ENCODE data around the gene TAF1A. TPM values are rescaled to one million over a fixed set of nuclear protein-coding genes. Genes with fewer than 3 reads are reported as not detected.

Gene TAF1A
- total RNA-seq, 1 donor from 2014 or later = 32.8 TPM

- H3K27ac Mint-ChIP-seq = no peak overlapping the region
- Histone ChIP-seq H3K27ac (no peak overlapping the region), H3K79me2 (ENCODE audit: low read depth) (peaks cover 23% of the 10 kb centered on the region), H4K20me1 (ENCODE audit: low read depth) (peaks cover 16% of the 10 kb centered on the region), H3K9ac (no peak overlapping the region), H3F3A (ENCODE audit: low read depth) (no peaks in the 10 kb centered on the region), H3K36me3 (peaks cover 8% of the 10 kb centered on the region), H3K4me1 (peaks cover 8% of the 10 kb centered on the region), H3K27me3 (no peaks in the 10 kb centered on the region), H3K4me2 (no peak overlapping the region), H2AFZ (replicated peaks) (no peak overlapping the region), H3K9me3 (ENCODE audit: low read depth) (no peaks in the 10 kb centered on the region), H3K4me3 (no peak overlapping the region)
- H3K36me3 Mint-ChIP-seq = peaks cover 25% of the 10 kb centered on the region
- no peaks in the 10 kb centered on the region for H3K27me3 Mint-ChIP-seq (ENCODE audit: insufficient read depth, low read depth)
- H3K4me3 Mint-ChIP-seq = no peak overlapping the region
- no peak for DNase-seq (ENCODE audit: low spot score)
- no peak for TF ChIP-seq CTCF (IDR thresholded peaks at IDR 0.05)
- TF ChIP-seq EZH2 (IDR thresholded peaks at IDR 0.05) = no peak
- no peak for TF ChIP-seq EZH2phosphoT487 (IDR thresholded peaks at IDR 0.05)
- H3K9me3 Mint-ChIP-seq = no peaks in the 10 kb centered on the region
- peaks cover 9% of the 10 kb centered on the region for H3K4me1 Mint-ChIP-seq
Observed at GRCh38 chr1:222624214-222624613, 34.5 kb upstream of the TAF1A start.

GRCh38 chr1:222623458-222623857, 33.7 kb upstream of the TAF1A start:
- H4K20me1 ChIP-seq (ENCODE audit: low read depth) = peaks cover 21% of the 10 kb centered on the region

GRCh38 chr1:222622765-222623164, 33.0 kb upstream of the TAF1A start:
- Mint-ChIP-seq H3K4me3 (no peak overlapping the region), H3K9me3 (no peaks in the 10 kb centered on the region), H3K27me3 (ENCODE audit: insufficient read depth, low read depth) (peaks cover 6% of the 10 kb centered on the region), H3K27ac (no peak overlapping the region), H3K36me3 (peaks cover 14% of the 10 kb centered on the region), H3K4me1 (peaks cover 13% of the 10 kb centered on the region)
- TF ChIP-seq CTCF (IDR thresholded peaks at IDR 0.05) (no peak), EZH2phosphoT487 (IDR thresholded peaks at IDR 0.05) (no peak), EZH2 (IDR thresholded peaks at IDR 0.05) (no peak)
- Histone ChIP-seq H3K4me2 (no peak overlapping the region), H3K9ac (no peak overlapping the region), H3K4me1 (peaks cover 12% of the 10 kb centered on the region), H4K20me1 (ENCODE audit: low read depth) (peaks cover 21% of the 10 kb centered on the region), H3K79me2 (ENCODE audit: low read depth) (peaks cover 36% of the 10 kb centered on the region), H2AFZ (replicated peaks) (no peak overlapping the region), H3K27me3 (no peaks in the 10 kb centered on the region), H3K9me3 (ENCODE audit: low read depth) (no peaks in the 10 kb centered on the region), H3K4me3 (no peak overlapping the region), H3K27ac (no peak overlapping the region), H3K36me3 (peaks cover 8% of the 10 kb centered on the region), H3F3A (ENCODE audit: low read depth) (peaks cover 6% of the 10 kb centered on the region)
- no peak for DNase-seq (ENCODE audit: low spot score)

More at GRCh38 chr1:222623458-222623857, 33.7 kb upstream of the TAF1A start:
- Mint-ChIP-seq H3K27ac (no peak overlapping the region), H3K9me3 (no peaks in the 10 kb centered on the region), H3K4me1 (peaks cover 13% of the 10 kb centered on the region), H3K27me3 (ENCODE audit: insufficient read depth, low read depth) (peaks cover 6% of the 10 kb centered on the region), H3K4me3 (no peak overlapping the region), H3K36me3 (peaks cover 20% of the 10 kb centered on the region)
- TF ChIP-seq EZH2phosphoT487 (IDR thresholded peaks at IDR 0.05) (no peak), EZH2 (IDR thresholded peaks at IDR 0.05) (no peak), CTCF (IDR thresholded peaks at IDR 0.05) (no peak)
- Histone ChIP-seq H3K27ac (no peak overlapping the region), H3F3A (ENCODE audit: low read depth) (peaks cover 6% of the 10 kb centered on the region), H2AFZ (replicated peaks) (no peak overlapping the region), H3K9ac (no peak overlapping the region), H3K4me1 (peaks cover 12% of the 10 kb centered on the region), H3K27me3 (no peaks in the 10 kb centered on the region), H3K36me3 (peaks cover 8% of the 10 kb centered on the region), H3K4me2 (no peak overlapping the region), H3K9me3 (ENCODE audit: low read depth) (no peaks in the 10 kb centered on the region), H3K79me2 (ENCODE audit: low read depth) (peaks cover 31% of the 10 kb centered on the region), H3K4me3 (no peak overlapping the region)
- no peak for DNase-seq (ENCODE audit: low spot score)

All from neural progenitor cell (in vitro differentiated cells).